Coronary artery (tissue), 2 donors: ENCODE measurements around the gene FBXO8.
"Not testable (repeated sequence)": the region's sequence is repeated elsewhere in the genome, so short reads cannot be mapped to it uniquely, and the experiment has no call there.

Experiments used
- DNase-seq: peaks from one replicate; pipeline ENCODE4 v3.0.0-alpha.2; 2017; ENCODE audit warnings: low spot score
- H3K27ac ChIP-seq, 2 donors: fragments of 200-600 bp; sonication (generic); one replicate each; pipeline ENCODE4 v1.5.1; 2016 to 2019
- H3K4me3 ChIP-seq: fragments of 200-600 bp; sonication (generic); 2 replicates; pipeline ENCODE4 v1.5.1; 2016; ENCODE audit warnings: mild to moderate bottlenecking, moderate library complexity
- CTCF ChIP-seq: fragments of 200-600 bp; sonication (generic); IDR thresholded peaks from one replicate; pipeline ENCODE4 v1.5.1; 2019; ENCODE audit warnings: antibody characterized with exemption

Gene FBXO8

DNA sequence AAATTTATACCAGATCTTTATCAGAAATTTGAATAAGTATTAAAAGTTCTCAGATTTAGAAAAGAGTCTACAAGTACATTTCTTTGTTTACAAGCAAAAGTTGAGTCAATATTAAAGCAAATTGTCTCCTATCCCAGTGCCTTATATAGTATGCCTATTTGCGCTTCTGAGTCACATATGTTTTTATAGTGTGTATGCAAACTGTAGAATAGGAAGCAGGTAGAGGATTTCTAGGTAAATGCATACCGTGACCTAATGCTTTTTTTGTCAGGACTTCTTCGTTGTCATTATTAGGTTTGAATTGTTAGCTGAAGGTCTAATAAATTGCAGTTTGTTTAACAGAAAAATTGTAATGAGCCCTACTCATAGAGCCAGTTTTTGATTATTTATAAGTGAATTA, 22.5 kb upstream of the FBXO8 start:
- Histone ChIP-seq H3K4me3 (no peak overlapping the region), H3K27ac (no peak overlapping the region)
- no peak for TF ChIP-seq CTCF
- DNase-seq: no peak

GRCh38 chr4:174304664-174305063, 21.2 kb upstream of the FBXO8 start:
- no peak for DNase-seq
- no peak overlapping the region for H3K4me3 ChIP-seq
- TF ChIP-seq CTCF: no peak
- no peak overlapping the region for H3K27ac ChIP-seq

DNA sequence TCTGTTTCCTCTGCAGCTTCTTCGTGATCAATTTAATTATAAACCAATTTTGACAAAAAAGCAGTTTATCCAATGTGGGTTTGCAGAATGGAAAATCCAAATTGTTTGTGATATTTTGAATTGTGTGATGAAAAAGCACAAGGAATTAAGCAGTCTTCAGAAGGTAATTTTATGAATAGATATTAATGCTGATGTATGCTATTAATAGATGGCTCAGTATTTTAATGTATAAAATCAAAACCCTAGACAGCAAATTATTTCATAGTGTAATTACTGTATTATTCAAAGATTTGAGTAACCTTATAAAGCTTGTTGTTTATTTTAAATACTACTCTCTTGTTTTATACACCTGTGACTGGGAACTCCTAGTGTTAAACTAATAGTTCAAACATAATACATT, 20.2 kb upstream of the FBXO8 start:
- Histone ChIP-seq H3K27ac (no peak overlapping the region), H3K4me3 (no peak overlapping the region)
- no peak for DNase-seq
- no peak for TF ChIP-seq CTCF

DNA sequence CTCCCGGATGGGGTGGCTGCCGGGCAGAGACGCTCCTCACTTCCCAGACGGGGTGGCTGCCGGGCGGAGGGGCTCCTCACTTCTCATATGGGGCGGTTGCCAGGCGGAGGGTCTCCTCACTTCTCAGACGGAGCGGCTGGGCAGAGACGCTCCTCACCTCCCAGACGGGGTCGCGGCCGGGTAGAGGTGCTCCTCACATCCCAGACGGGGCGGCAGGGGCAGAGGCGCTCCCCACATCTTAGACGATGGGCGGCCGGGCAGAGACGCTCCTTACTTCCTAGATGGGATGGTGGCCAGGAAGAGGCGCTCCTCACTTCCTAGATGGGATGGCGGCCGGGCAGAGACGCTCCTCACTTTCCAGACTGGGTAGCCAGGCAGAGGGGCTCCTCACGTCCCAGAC, 11.7 kb upstream of the FBXO8 start:
- not testable (repeated sequence) for H3K4me3 ChIP-seq

DNA sequence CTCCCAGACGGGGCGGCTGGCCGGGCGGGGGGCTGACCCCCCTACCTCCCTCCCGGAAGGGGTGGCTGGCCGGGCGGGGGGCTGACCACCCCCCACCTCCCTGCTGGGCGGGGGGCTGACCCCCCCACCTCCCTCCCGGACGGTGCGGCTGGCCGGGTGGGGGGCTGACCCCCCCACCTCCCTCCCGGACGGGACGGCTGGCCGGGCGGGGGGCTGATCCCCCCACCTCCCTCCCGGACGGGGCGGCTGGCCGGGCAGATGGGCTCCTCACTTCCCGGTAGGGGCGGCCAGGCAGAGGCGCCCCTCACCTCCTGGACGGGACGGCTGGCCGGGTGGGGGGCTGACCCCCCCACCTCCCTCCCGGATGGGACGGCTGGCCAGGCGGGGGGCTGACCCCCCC, 11.2 kb upstream of the FBXO8 start:
- not testable (repeated sequence) for DNase-seq, H3K4me3 ChIP-seq, H3K27ac ChIP-seq

More for the DNA sequence above, 11.7 kb upstream of the FBXO8 start:
- DNase-seq, H3K27ac ChIP-seq: not testable (repeated sequence)

GRCh38 chr4:174292473-174292872, 9.0 kb upstream of the FBXO8 start:
- DNase-seq: no peak
- TF ChIP-seq CTCF: no peak
- Histone ChIP-seq H3K27ac (no peak overlapping the region), H3K4me3 (no peak overlapping the region)

- no peak for DNase-seq
- no peak for TF ChIP-seq CTCF
- Histone ChIP-seq H3K27ac (no peak overlapping the region), H3K4me3 (no peak overlapping the region)
Observed at GRCh38 chr4:174286870-174287269, 3.4 kb upstream of the FBXO8 start.

DNA sequence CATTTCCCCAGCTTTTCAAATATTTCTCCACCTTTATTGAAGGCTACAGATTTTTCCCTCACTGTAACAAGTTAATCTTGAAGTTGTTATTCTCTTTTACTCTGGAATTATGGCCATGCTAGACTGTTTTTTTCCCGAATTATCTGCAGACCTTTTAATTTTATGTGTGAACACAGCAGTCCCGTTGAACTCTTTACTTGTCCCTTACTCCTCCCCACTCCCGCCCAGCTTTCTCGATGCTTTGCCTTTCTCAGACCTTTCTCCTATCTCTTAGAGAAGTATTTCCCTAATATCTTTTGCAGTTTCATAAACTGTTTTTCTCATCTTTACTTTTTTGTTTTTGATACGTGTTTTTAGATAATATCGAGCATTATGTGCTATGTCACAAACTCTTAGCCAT, 1.0 kb upstream of the FBXO8 start:
- peak overlapping the region; percentile 92 to 98 for H3K27ac ChIP-seq
- TF ChIP-seq CTCF: no peak
- no peak for DNase-seq
- peak overlapping the region; percentile 80 for H3K4me3 ChIP-seq
